Right renal cortex interstitium (tissue), 3 donors: ENCODE measurements around the gene DNAI2. TPM values are rescaled to one million over a fixed set of nuclear protein-coding genes. Genes with fewer than 3 reads are reported as not detected.

ENCODE experiments used
- DNase-seq, 3 donors: peaks; one replicate each; pipeline ENCODE4 v3.0.0-alpha.2; 2013; ENCODE audit warnings: low read depth in 3 of 3, low spot score in 2 of 3
- polyA plus RNA-seq, 3 donors: library from polyadenylated mRNA; unstranded; fragments of 120-200 nt; gene quantifications; one replicate each; pipeline ENCODE4 v1.2.1, GENCODE V29; 2013; ENCODE audit not compliant: insufficient read length in 3 of 3

The DNAI2 gene, protein sequence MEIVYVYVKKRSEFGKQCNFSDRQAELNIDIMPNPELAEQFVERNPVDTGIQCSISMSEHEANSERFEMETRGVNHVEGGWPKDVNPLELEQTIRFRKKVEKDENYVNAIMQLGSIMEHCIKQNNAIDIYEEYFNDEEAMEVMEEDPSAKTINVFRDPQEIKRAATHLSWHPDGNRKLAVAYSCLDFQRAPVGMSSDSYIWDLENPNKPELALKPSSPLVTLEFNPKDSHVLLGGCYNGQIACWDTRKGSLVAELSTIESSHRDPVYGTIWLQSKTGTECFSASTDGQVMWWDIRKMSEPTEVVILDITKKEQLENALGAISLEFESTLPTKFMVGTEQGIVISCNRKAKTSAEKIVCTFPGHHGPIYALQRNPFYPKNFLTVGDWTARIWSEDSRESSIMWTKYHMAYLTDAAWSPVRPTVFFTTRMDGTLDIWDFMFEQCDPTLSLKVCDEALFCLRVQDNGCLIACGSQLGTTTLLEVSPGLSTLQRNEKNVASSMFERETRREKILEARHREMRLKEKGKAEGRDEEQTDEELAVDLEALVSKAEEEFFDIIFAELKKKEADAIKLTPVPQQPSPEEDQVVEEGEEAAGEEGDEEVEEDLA
- under 1 TPM in 2 of 3 donors, not detected in 1; 0.18 to 0.26 TPM for polyA plus RNA-seq

DNA sequence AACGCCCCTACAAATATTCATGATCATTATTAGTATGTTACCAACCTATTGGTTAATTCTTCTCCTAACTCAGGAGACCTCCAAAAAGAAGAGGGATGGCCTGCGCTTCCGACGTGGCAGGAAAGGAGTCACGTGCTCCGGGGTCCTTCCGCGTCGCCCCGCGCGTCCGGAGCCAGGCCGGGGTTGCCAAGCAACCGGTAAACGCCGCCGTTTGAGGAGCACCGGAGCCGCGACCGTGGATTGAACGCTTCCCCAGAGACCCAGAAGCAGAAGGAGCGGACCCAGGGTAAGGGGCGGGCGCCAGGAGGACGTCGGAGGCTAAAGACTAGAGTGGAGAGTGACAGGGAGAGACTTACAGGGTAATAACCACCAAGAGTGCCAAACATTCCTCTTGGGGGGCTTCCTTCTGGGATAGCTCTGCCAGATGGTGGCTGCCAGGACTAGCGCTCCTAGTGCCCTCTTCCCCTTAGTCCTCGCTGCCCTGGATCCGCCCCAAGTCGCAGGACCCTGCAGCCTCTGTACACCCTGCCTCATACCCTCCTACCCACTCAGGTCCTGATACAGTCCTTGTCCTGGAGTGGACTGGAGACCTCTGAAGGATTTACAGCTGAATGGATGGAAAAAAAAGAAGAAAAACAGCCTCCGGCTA, at the start of gene DNAI2:
Gene DNAI2 (plus strand): TSS at position 175 of the 649 bp plus-strand sequence. CDS start 7,584 bp downstream, outside the sequence.
- DNase-seq = no peak

DNA sequence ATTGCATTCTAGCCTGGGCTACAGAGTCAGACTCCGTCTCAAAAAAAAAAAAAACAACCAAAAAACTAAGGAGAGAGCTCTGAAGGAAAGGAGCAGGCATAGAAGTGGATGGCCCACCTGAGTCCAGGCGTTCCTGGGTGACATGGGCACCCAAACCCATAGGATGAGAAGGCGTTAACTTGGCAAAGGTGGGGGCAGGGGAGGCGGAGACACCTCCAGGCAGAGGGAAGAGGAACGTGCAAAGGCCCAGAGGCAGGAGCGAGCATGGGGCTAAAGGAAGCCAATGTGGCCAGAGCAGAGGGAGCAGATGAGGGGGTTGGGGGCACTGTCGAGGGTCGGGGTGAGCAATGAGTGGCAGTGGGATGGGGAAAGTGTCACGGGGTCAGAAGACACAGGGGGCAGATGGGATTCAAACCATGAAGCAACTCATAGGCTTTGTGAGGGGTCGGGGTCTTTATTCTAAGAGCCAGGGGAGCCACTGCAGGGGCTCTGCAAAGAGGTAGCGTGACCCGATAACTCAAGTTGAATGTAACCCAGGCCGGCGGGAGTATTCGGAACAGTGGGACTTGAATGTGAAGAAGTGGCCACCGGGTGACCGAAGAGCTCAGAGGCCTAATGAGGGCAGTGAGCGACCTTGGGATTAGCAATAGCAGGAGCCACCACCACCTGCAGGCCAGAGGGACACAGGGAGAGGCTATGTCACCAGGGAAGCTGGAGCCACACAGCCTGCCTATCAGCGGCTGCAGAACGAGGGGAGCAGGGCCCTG, 48.9 kb upstream of the DNAI2 start:
- DNase-seq = no peak

DNA sequence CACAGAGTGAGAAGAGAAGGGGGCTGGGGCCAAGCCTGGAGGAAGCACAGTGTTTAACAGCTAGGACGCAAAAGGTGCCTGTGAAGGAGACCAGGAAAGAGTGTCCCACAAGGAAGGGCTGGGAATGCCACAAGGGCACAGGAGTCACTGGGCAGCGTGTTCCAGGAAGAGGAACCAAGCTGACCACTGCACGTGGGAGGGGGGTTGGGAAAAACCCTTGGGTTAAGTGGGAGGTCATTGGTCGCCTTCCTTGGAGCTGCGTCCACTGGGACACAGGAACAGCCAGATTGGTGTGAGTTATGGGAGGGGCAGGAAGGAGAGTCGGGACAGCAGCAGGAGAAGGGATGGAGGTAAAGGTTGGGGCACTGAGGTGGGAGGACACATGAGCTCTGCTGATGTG, 47.8 kb upstream of the DNAI2 start:
- DNase-seq = no peak

DNA sequence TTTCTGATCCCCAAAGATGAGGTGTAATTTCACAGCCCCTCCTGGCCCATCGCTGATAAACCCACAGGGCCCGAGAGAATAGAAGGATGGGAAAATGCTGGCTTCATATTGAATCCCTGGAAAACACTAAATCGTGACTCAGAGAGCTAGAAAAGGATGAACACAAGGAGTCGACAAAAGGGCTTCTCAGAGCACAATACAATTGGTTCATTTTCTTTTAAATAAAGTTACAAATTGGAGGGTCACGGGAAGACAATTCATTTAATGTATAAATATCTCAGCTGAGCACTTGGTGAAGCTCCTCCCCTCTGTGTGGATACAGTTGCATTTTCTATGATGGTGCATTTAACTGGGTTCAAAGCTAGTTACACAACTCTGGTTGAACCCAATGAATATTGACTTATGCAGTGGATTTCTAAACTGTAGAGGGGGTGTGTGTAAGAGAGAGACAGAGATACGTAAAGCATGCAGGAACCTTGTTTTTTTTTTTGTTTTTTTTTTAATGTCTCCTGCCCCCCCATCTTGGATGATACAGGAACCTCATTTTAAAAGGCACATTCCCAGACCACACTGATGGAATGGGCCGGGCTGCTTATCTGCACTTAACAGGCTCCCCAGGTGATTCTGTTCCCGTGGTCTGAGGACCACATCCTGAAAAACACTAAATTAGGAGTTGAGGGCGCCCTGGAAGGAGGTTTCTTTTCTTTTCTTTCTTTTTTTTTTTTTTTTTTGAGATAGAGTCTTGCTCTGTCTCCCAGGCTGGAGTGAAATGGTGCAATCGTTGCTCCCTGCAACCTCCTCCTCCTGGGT, 46.6 kb upstream of the DNAI2 start:
- no peak for DNase-seq

DNA sequence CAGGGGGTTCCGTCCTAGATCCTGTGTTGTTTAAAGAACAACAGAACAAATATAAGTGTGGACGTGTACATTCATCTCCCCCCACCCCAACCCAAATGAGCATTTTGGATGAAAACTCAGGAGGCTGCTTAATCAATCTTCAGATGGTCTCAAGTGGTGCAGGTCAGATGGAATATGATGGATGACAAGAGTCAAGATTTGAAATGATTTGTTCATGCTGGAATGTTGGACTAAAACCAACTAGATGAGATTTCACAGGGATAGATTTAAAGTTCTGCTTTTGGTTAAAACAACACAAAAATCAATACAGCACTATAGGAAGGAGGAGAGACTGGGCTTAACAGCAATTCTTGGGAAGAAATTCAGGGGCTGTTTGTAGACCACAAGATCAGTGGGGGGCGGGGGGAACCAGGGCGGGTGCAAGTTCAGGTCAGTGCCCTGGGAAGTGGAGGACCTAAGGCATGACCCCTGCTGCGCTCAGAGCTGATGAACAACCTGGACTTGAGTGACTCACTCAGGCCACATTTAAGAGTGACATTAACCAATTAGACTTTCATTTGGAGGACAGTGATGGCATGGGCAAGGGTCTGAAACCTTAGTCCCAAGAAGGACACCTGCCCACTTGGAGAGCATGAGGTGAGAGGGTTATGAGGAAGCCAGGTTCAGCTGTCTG, 45.6 kb upstream of the DNAI2 start:
- no peak for DNase-seq

DNA sequence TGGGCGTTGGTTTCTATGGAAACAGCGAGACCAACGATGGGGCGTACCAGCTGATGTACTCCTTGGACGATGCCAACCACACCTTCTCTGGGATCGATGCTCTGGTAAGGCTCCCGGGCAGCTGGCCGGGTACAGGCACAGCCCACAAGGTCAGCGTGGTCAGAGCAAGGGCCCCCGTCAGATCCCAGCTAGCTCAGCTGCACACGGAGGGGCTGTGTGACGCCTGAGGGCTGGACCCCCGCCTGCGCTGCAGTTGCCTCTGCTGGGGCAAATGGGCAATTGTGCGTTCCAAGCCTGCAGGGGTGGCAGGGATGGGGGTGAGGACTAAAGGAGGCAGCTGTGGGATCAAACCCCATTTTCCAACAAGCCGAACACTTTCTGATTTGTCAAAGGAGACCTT, 43.1 kb upstream of the DNAI2 start:
- DNase-seq = no peak

DNA sequence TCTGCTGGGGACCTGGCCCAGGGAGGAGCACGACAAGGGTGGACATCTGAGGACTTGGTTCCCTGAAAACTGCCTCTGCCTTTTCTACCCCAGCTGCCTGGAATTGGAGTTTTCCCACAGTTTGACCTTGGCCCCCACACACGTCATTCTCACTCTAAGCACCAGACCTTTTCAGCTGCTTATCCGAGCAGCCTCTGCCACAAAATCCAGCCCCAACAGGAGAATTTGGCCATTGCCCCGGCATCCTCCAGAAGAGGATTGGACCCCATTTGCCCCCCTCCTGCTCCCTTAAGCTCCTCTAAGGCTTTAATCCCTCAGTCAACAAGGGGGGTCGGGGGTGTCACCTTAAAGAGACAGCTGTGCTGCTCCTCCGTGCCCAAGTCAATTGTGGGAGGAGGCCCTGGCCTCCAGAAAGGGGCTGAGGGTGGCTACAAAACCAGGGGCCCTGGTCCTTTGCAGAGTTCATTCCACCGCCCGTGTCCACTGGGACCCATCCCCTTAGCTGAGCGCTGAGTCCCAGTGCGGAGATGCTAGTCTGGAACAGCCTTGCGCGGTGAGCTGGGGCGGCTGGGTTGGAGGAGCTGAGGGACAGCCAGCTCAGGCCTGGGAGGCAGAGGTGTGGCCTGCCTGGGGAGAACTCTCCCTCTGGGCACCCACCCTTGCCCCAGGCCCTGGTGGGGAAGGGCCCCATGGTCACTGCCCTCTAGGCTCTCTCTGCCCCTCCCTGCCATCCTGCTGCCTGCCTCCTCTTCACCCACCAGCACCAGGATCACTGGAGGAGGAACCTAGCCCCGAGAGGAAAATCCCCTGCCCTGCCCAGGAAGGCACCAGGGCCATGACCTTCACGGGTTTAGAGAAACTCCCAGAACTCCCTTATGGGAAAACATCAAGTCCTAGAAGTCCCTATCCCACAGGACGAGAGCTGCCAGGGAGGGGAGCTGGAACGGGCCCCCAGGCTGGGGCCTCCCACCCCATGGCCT, 41.8 kb upstream of the DNAI2 start:
- no peak for DNase-seq

DNA sequence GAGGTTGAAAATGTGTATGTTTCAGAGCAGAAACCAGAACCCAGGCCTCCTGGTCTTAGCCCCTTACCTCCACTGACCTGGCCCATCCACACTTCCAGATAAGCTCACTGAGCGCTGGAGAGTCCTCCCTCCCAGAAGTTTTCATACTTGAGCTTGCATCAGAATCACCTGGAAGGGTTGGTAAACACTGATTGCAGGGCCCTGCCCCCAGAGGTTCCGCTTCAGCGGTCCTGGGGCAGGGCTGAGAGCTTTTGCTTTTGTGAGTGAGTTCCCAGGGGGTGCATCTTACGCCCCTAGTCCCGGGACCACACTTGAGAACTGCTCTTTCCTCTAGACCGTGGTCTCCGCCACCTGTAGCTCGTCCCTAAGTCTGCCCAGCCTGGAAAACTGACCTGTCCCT, 40.1 kb upstream of the DNAI2 start:
- no peak for DNase-seq

DNA sequence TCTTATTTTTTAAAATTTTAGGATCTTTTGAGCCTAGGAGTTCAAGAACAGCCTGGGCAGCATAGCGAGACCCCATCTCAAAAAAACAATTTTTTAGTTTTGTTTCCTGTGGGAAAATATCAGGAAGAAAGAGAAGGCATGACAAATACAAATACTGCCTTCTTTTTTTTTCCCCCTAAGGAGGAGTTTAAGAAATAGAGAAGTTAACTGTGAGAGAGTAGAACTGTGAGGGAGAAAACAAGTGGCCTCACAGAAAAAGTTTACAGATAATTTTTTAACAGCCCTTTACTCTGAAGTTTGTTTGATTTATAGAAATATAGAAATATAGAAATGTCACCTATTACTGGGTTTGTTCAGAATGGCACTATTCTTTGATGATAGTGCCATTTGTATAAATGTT, 39.5 kb upstream of the DNAI2 start:
- no peak for DNase-seq

DNA sequence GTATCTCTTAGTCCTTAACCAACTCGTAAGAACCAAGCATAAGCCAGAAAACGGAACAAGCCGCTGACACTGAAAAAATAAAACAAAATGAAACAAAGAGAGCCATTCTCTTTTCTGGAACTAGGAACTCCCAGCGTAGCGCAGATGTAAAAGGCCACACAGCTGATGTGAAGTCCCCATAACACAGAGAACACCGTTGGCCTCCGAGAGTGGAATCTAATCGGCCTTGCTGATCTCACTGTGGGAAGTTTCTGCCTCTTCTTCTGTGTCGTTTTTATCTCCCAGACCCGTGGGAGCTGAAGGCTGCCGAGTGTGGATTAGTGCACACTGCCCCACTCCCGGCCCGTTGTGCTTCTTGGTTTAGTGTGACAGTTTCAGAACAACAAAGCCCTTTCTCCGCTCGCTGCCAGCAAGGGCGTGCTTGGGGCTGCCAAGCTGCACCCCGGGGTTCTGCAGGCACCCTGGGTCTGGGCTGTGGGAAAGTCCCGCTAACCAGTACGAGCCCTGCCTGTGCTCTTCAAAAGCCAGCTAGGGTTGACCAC, 38.9 kb upstream of the DNAI2 start:
- DNase-seq = no peak

DNA sequence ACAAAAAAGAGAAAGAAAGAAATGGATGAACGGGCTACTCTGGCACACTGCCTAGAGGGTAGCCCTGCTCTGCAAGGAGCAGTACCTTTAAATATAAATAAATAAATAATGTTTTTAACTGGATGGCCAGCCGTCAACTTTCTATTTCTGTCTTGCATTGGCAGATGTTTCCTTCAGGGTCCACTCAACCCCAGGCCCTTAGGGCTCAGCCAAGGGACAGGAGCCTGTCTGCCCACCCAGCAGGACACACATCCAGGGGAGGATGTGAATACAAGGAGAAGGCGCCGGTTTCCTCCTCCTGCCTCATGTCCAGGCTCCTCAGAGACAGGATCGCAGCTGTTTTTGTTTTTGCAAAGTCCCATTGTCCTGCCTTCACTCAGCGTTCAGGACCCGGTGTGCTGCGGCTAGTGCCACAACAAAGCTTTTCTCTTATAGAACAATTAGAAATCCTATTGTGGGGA, 38.1 kb upstream of the DNAI2 start:
- no peak for DNase-seq

DNA sequence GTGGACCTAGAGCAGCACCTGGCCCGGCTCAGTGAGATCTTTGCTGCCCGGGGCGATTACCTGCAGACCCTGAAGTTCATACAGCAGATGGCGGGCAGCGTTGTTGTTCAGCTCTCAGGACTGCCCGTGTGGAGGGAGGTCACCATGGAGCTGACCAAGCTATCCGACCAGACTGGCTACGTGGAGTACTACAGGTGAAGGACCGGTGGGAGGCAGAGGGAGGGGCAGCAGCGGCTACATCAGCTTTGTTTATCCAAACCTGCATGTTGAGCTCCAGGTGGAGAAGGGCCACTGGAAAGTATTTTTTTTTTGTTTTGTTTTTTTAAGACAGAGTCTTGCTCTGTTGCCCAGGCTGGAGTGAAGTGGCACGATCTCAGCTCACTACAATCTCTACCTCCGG, 36.7 kb upstream of the DNAI2 start:
- no peak for DNase-seq

DNA sequence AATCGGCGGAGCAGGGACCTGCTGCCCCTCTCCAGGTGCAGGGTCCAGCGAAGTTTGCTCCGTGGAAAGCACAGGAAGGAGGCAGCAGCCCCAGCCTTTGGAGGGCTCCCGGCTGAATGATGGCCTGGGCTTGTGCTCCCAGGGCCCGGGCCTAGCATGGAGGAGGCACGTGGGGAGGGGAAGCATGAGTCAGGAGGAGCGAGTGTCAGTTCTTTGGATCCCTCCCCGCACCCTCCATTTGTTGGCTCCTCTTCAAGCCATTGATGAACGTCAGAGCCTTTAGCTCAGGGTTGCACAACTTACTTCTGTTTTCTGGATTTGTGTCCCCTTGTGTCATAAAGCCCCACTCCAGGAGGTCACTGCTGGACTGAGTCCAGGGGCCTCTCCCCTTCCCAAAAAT, 34.9 kb upstream of the DNAI2 start:
- no peak for DNase-seq

DNA sequence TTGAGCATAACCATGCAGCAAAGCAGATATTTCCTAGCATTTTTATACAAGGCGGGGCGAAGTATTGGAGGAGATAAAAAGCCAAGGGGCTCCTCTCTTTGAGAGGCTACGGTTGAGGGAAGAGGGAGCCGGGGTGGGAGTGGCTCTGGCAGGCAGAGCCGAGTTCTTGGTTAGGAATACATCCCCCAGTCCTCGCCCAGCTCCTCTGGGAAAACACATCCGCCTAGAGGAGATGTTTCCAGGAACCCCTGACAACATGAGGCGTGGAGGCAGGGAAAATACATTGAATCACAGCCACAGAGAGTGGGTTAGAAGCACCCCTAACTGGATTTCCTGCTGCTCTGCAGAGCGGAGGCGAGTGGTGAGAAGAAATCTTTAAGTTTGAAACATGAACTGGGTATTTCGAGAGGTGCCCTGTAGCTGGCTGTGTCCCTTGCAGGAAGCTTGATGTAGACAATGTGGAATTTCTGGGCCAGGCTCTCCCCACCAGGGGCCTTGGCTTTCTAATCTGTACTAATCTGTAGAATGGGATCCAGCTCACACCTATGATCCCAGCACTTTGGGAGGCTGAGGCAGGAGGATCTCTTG, 33.3 kb upstream of the DNAI2 start:
- peak in 2 of 3 donors; percentile 21 to 29 for DNase-seq

DNA sequence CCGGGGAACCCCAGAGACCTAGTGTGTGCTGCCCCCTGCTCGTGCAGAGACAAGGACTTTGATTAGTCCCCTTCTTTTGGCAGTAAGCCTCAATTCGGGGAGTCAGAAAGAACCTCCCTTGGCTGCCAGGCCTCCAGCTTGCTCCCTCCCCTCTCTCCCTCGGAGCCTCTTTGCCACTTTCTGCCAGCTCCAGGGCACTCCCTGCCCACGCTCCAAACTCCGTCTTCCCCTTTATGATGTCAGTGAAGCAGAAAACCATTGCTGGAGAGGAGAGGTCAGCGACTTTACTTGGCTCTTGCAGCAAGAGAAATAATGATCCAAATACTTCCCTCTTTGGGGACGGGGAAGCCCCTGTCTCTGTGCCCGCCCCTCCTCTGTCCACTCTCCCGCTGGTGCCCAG, 32.6 kb upstream of the DNAI2 start:
- no peak for DNase-seq

DNA sequence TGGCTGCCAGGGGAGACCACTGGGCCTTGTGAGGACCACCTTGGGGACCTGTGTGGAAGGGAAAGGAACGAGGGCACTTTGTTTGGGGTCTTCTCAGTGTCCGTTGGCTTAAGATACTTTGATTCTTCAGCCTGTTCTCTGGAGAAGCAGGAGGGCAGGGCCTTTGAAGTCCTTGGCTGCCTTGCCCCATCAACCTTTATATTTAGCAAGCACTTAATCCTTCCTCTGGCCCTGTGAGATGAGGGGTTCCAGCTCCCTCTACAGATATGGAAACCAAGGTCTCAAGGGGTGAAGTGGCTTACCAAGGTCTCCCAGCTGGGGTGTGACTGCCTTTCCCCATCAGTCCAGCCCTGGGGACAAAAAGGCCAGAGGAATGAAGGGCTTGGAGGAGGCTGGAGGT, 32.2 kb upstream of the DNAI2 start:
- DNase-seq = no peak

DNA sequence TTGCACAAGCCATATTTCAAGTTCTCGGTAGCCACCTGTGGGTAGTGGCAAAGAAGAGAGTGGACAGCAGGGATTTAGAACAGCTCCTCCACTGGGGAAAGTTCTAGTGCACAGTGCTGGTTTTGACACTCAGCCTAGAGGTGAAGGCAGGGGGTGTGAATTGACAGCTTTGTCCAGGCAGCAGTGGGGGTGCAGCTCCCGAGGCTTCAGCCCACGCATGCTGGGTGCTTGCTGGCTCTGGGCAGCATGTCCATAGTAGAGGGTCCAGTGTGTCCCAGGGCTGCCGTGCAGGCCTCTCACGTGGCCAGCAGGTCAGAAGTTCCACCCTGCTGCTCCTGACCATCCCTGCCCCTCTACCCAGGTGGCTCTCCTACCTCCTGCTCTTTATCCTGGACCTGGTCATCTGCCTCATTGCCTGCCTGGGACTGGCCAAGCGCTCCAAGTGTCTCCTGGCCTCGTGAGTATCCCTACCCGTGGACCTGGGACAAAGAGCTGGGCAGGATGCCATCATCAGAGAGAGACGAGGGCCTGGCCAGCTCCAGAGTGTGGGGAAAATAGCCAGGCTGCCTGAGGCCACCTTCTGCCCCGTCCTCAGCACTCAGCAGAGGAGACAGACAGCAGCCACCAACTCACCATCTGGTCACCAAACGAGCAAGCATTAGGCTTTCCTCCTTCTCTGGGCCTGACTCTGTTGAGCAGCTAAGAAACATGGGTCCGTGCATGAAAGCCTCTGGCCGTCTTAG, 30.9 kb upstream of the DNAI2 start:
- DNase-seq = no peak
